D721Med (cell line): ENCODE results near the gene COL20A1.

Experiments used
- DNase-seq: peaks from one replicate; pipeline ENCODE4 v3.0.0; 2011; ENCODE audit warnings: low spot score; ENCODE audit not compliant: insufficient read length
- FAIRE-seq: peaks from 2 replicates; lab custom pipeline; 2011; peaks lifted over from hg19 to GRCh38; lab: Jason Lieb, UNC
- CTCF ChIP-seq: IDR thresholded peaks from 2 replicates; pipeline ENCODE4 v1.5.1; 2012; ENCODE audit warnings: mild to moderate bottlenecking, control low read depth; ENCODE audit not compliant: insufficient read depth; ENCODE audit errors: missing control alignments

Gene COL20A1

GRCh38 chr20:63354636-63355350 lies 61.8 kb downstream of the COL20A1 start:
- no peak for TF ChIP-seq CTCF
- DNase-seq (no peak), FAIRE-seq (no peak)

- DNase-seq (no peak), FAIRE-seq (no peak)
These were observed 62.9 kb downstream of the COL20A1 start for GRCh38 chr20:63355781-63356295.

GRCh38 chr20:63356511-63356910 lies 63.5 kb downstream of the COL20A1 start:
- no peak for DNase-seq
- no peak for FAIRE-seq
- TF ChIP-seq CTCF: no peak

More at GRCh38 chr20:63355781-63356295, 62.9 kb downstream of the COL20A1 start:
- no peak for TF ChIP-seq CTCF

GRCh38 chr20:63356931-63357879 lies 64.2 kb downstream of the COL20A1 start:
- TF ChIP-seq CTCF: no peak
- no peak for FAIRE-seq
- DNase-seq: no peak

GRCh38 chr20:63357921-63358905 lies 65.2 kb downstream of the COL20A1 start:
- DNase-seq (no peak), FAIRE-seq (no peak)
- TF ChIP-seq CTCF: no peak

- no peak for DNase-seq
- TF ChIP-seq CTCF: no peak
- FAIRE-seq: no peak
These were observed 66.4 kb downstream of the COL20A1 start for GRCh38 chr20:63359164-63359934.
